Measurements from ENCODE around the gene C15orf39. TPM values are rescaled to one million over a fixed set of nuclear protein-coding genes. Genes with fewer than 3 reads are reported as not detected.
"Not testable (repeated sequence)": the region's sequence is repeated elsewhere in the genome, so short reads cannot be mapped to it uniquely, and the experiment has no call there.

The C15orf39 gene
- total RNA-seq, result 10 to 100 TPM; 23.1 to 26.9 TPM
- long read RNA-seq, full-length matches to known transcripts, result 13 of 32 reads
- long read RNA-seq, partial matches to known transcripts, result 14 of 32 reads
- long read RNA-seq, other reads (novel, unspliced or antisense), result 5 of 32 reads

DNA sequence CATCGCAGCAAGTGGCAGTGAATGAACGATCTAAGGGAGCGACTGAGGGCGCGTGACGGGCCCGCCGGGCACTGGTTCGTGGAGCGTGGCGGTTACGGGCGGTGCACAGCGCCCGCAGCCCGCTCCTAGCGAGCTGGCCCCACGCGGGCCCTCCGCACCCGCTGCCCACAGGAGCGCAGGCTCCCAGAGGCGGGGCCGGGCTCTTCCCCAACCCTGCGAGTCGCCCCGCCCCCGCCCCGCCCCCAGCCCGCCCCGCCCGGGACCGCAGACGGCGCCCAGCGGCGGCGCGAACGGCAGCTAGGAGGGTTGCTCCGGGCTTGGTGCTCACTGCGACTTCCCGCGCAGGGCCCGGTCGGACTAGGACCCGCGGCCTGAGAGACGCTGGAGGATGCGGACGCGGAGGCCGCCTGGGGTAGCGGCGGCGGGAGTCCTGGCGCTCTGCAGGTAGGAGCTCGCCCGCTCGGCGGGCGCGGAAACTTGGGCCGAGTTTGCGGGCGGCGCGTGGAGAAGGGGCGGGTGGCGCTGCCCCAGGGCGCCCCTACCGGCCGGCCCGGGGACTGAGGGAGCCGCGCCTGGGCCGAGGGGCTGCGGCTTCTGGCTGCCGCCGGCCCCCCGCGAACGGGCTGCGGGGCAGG is at the start of gene C15orf39:
Gene C15orf39, plus strand, starts transcription at position 267 of the 635 bp plus-strand sequence. CDS start 4,167 bp downstream, outside the sequence.
- intact Hi-C loops (cut with DNase I, micrococcal nuclease), result loop anchor here (5.0 kb wide), 1 partner anchor 159 kb away; no protein-coding TSS in a partner anchor

GRCh38 chr15:75152382-75153079 is 49.2 kb upstream of the C15orf39 start:
- intact Hi-C loops (cut with DNase I, micrococcal nuclease), result no loop called here
- DNase-seq, result no peak
- ATAC-seq, result no peak

More for the DNA sequence above, at the start of gene C15orf39:
- peak; percentile 69 for ATAC-seq
- peak; percentile 63 to 81 for DNase-seq

DNA sequence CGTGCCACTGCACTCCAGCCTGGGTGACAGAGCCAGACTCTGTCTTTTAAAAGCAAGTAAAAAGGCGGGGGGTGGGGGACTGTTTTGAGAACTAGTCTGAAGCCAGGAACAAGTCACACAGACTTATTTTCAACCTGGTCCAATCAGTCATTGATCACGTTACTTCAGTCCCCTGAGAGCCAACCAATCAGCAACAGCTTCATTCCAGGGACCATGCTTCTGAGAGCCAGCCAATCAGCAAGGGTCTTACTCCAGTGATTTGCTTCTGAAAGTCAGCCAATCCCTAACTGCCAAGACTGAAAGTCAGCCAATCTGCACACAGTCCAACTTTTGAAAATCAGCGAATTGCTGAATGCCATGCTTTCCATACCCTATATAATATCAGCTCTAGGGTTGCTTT is 48.6 kb upstream of the C15orf39 start:
- ATAC-seq (no peak), DNase-seq (no peak)
- intact Hi-C loops (cut with DNase I, micrococcal nuclease), result no loop called here

GRCh38 chr15:75153565-75154276 is 48.0 kb upstream of the C15orf39 start:
- no peak for ATAC-seq
- intact Hi-C loops (cut with DNase I, micrococcal nuclease), result no loop called here
- DNase-seq, result no peak

- intact Hi-C loops (cut with DNase I, micrococcal nuclease), result no loop called here
- DNase-seq, result no peak
- no peak for ATAC-seq
Observed at GRCh38 chr15:75154461-75155062, 47.1 kb upstream of the C15orf39 start.

DNA sequence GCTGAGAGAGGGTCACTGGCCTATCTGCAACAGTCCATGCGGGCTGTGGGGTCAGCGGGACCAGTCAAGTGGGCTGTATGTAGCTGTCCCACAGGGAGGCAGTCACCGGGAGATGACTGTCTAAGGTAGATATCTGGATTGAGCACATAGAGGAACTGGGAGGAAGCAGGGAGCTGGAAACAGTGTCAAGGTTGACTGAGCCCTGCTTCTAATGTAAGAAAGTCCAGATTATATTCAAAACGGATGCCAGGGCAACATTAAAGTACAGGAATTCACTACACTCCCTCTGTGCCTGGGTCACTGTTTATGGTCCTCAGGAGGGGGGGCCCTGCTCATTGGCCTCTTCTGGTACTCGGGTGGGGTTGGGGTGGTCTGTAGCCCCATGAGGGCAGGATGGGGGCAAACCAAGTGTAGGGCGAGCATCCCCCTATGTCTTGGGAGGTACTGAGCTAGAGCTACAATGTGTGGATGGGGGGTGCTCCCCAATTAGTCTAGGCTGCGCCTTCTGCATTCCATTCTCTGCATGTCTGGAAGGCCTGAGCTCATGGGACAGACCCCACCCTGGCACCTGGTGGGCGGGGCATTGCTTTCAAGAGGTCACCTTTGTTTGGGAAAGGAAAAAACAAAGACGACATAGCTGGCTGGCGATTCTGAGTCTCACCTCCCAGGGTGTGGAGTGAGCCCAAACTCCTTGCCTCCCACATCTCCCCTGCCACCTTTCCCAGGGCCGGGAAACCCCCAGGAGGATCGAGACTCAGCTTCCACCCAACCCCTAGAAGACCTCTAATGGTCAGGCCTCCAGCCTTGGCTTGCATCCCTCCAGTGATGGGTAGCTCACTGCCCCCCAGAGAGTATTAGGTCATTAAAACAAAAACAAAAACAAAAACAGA is 45.1 kb upstream of the C15orf39 start:
- intact Hi-C loops (cut with DNase I, micrococcal nuclease), result no loop called here
- no peak for ATAC-seq

DNA sequence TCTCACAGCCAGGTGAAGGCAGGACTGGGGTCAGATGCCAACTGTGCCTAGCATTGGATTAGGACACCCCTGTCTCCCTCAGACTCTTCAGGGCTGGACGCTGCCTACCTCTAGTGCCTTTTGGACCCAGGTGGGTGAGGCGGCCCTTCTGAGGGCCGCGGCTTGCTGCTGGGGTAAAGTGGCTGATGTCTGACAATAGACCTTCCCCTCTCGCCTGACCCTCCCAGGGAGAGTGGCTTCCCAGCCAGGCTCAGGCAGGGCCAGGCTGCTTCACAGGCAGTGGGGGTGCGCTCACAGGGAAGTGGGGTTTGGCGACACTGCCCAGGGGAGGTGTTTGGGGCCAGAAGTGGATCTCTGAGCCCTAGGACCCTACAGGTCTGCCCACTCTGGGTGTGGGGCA is 43.3 kb upstream of the C15orf39 start:
- no peak for ATAC-seq
- no peak for DNase-seq
- intact Hi-C loops (cut with DNase I, micrococcal nuclease), result no loop called here

More for the DNA sequence above, 45.1 kb upstream of the C15orf39 start:
- DNase-seq, result no peak

- intact Hi-C loops (cut with DNase I, micrococcal nuclease), result no loop called here
- ATAC-seq (no peak), DNase-seq (no peak)
Observed at GRCh38 chr15:75159244-75159643, 42.4 kb upstream of the C15orf39 start.

DNA sequence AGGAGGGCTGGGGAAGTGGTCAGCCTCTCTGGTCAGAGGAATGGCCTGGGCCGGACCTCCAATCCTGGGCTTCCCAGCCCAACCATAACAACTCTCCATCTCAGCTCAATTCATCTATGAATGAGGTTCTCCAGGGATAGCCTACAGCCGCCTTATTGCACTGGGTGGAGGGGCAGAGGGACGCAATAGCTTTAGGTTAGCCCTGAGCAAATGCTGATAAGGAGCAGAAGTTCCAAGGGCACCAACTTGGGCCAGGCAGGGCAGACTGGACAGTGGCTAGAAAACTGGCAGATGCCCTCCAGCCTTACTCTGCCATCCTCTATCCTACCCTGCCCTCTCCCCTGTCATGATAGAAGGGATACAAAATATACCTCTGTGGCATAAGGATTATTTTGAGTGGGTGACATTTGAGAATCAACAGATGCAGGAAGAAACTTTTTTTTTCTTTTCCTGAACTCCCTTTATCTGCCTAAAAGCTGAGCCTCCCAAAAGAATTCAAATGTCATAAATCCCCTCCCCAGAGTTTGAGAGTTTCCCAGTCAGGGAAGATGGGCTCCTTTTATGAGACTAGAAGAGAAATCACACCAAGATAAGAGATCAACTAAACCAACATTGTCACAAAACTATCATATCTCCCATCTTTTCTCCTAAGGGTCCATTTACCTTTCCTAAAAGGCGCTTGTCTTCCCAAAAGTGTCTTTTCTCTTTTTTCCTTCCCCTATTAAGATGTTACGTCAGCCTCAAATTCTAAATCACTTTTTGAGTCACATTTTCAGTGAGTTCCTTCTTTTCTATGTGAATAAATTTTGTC is 40.4 kb upstream of the C15orf39 start:
- DNase-seq (no peak), ATAC-seq (no peak)
- intact Hi-C loops (cut with DNase I, micrococcal nuclease), result no loop called here

- DNase-seq (no peak), ATAC-seq (no peak)
- intact Hi-C loops (cut with DNase I, micrococcal nuclease), result no loop called here
Observed at GRCh38 chr15:75161917-75162414, 39.7 kb upstream of the C15orf39 start.

DNA sequence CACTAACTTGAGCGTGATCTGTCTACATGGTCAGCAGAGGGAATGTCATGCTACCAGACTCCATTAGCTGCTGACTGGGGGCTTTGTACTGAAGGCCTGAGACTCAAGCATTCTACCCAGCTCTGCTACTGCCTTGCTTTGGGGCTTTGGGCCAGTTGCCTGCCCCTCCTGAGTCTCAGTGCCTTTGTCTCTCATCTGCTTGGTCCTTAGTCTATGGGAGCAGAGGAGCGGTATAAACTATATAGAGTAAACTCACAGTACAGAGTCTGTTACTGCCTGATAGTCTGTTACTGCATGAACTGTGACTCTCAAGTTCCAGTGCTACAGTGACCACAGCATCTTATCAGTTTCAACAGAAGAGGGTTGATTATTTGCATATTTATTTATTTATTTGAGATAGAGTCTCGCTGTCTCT is 38.5 kb upstream of the C15orf39 start:
- DNase-seq (no peak), ATAC-seq (no peak)
- intact Hi-C loops (cut with DNase I, micrococcal nuclease), result no loop called here

DNA sequence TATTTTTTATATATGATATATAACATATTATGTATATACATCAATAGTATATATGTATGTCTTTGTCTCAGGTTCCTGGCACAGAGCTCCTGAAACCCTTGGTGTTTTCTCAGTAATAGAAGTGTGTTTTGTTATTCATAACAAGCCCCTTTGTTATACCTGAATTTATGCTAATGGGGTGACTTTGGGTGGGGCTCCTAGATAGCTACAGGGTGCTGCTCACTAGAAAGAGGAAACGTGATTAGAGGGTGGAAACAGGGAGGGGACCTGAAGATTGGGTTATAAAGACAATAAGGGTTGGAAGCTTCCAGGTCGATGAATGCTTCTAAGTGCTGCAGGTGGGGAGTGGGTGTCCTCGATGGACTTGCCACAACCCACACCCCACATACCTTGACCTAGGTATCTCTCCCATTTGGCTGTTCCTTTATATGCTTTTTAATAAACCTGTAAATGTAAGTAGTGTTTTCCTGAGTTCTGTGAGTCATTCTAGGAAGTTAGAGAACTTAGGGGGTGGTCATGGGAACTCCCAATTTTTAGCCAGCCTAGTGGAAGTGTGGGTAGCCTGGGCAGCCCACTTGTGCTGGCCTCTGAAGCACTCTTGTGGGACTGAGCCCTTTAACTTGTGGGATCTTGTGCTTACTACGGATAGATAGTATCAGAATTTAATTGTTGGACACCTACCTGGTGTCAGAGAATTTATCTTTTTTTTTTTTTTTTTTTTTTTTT is 36.9 kb upstream of the C15orf39 start:
- ATAC-seq (no peak), DNase-seq (no peak)

GRCh38 chr15:75166489-75167063 is 35.1 kb upstream of the C15orf39 start:
- DNase-seq; ATAC-seq; intact Hi-C loops (cut with DNase I, micrococcal nuclease): not testable (repeated sequence)

More for the DNA sequence above, 36.9 kb upstream of the C15orf39 start:
- intact Hi-C loops (cut with DNase I, micrococcal nuclease), result no loop called here

DNA sequence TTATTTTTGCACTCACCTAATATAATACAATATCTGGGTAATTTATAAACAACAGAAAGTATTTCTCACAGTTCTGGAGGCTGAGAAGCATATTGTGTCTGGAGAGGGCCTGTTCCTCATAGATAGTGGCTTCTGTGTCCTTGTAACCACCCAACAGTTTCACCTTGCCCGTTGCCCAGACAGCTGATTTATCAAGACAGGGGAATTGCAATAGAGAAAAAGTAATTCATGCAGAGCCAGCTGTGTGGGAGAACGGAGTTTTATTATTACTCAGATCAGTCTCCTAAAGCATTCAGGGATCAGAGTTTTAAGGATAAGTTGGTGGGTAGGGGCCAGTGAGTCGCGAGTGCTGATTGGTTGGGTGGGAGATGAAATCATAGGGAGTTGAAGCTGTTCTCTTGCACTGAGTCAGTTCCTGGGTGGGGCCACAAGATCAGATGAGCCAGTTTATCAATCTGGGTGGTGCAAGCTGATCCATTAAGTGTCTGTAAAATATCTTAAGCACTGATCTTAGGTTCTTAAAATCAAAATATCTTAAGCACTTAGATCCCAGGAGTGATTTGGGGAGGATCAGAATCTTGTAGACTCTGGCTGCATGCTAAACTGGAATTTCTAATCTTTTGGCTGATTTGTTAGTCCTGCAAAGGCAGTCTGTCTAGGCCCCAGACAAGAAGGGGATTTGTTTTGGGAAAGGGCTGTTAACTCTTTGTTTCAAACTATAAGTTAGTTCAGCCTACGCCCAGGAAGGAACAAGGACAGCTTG is 33.9 kb upstream of the C15orf39 start:
- no peak for ATAC-seq
- intact Hi-C loops (cut with DNase I, micrococcal nuclease), result no loop called here
- no peak for DNase-seq

- intact Hi-C loops (cut with DNase I, micrococcal nuclease), result no loop called here
- ATAC-seq, result no peak
- DNase-seq, result no peak
Observed at GRCh38 chr15:75168374-75168773, 33.3 kb upstream of the C15orf39 start.

DNA sequence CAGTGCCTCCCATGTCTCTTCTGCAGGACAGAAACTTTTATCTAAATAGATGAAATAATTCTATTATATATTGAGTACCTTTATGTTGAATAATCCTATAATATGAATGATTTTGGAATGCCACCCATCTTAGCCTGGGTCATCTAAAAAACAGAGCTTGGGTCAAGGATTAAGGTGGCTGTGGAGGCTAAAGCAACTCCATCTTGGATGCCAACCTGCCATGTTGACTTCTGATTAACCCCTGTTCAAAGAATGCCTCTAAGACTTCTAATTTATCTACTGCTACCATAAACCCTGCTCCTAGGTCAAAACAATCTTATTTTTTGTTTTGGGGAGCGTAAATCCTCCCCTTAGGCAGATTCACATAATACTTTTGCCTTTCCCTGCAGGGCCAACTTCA is 31.5 kb upstream of the C15orf39 start:
- DNase-seq (no peak), ATAC-seq (no peak)
- intact Hi-C loops (cut with DNase I, micrococcal nuclease), result no loop called here
